Stimulated activated memory B cell treated with anti-CD40 and anti-IgM and Interleukin-4, amounts not matched to agents 10 μg/mL and 1 μg/mL and 100 μg/mL, for 72 hours (primary cell): ENCODE results near the gene NUDT5.
"Not testable (repeated sequence)": the region's sequence is repeated elsewhere in the genome, so short reads cannot be mapped to it uniquely, and the experiment has no call there.

Source experiments
- ATAC-seq: fragments of 150-1000 bp; cut with Tn5 transposase; 2 replicates; pipeline ENCODE4 v1.10.0; 2021
- H3K27ac Mint-ChIP-seq: one replicate; pipeline ENCODE4 v1.8.0; 2022; ENCODE audit warnings: mild to moderate bottlenecking, mixed read lengths
- H3K27me3 Mint-ChIP-seq: one replicate; pipeline ENCODE4 v1.8.0; 2022; ENCODE audit warnings: mixed read lengths
- H3K36me3 Mint-ChIP-seq: one replicate; pipeline ENCODE4 v1.8.0; 2022; ENCODE audit warnings: mixed read lengths
- H3K4me1 Mint-ChIP-seq: one replicate; pipeline ENCODE4 v1.8.0; 2022; ENCODE audit warnings: mixed read lengths
- H3K4me3 Mint-ChIP-seq: one replicate; pipeline ENCODE4 v1.8.0; 2022; ENCODE audit warnings: mild to moderate bottlenecking, moderate library complexity, mixed read lengths
- H3K9me3 Mint-ChIP-seq: one replicate; pipeline ENCODE4 v1.8.0; 2022; ENCODE audit warnings: mixed read lengths

The NUDT5 gene

GRCh38 chr10:12195603-12196506 is at the start of gene NUDT5, which contains the start of gene CDC123:
Gene NUDT5 (minus strand): TSS chr10:12195891. CDS start chr10:12186291, 9,600 bp downstream.
Gene CDC123 (plus strand): TSS chr10:12196188. CDS start chr10:12196246, 58 bp downstream.
- Mint-ChIP-seq H3K36me3 (peaks cover 29% of the 10 kb centered on the region), H3K4me3 (peak within 1 kb of the TSS; percentile 94), H3K4me1 (peaks cover 51% of the 10 kb centered on the region), H3K9me3 (no peaks in the 10 kb centered on the region), H3K27me3 (no peaks in the 10 kb centered on the region), H3K27ac (peak within 1 kb of the TSS; percentile 95)
- ATAC-seq, result peak; percentile 97

GRCh38 chr10:12243864-12244620 is 48.4 kb upstream of the NUDT5 start:
- Mint-ChIP-seq H3K27me3 (no peaks in the 10 kb centered on the region), H3K4me1 (peaks cover 64% of the 10 kb centered on the region), H3K36me3 (peaks cover 72% of the 10 kb centered on the region), H3K27ac (peak overlapping the region; percentile 98), H3K9me3 (no peaks in the 10 kb centered on the region), H3K4me3 (peak overlapping the region; percentile 51)
- ATAC-seq, result peak; percentile 96

GRCh38 chr10:12241810-12242529 is 46.3 kb upstream of the NUDT5 start:
- peak; percentile 38 for ATAC-seq
- peak overlapping the region; percentile 98 for H3K27ac Mint-ChIP-seq
- peaks cover 56% of the 10 kb centered on the region for H3K4me1 Mint-ChIP-seq
- H3K36me3 Mint-ChIP-seq, result peaks cover 70% of the 10 kb centered on the region
- no peaks in the 10 kb centered on the region for H3K9me3 Mint-ChIP-seq
- no peaks in the 10 kb centered on the region for H3K27me3 Mint-ChIP-seq
- peak overlapping the region; percentile 72 for H3K4me3 Mint-ChIP-seq

GRCh38 chr10:12238821-12239220 is 43.1 kb upstream of the NUDT5 start:
- H3K27ac Mint-ChIP-seq, result no peak overlapping the region
- peaks cover 59% of the 10 kb centered on the region for H3K36me3 Mint-ChIP-seq
- H3K9me3 Mint-ChIP-seq, result no peaks in the 10 kb centered on the region
- ATAC-seq, result no peak
- no peak overlapping the region for H3K4me3 Mint-ChIP-seq
- no peaks in the 10 kb centered on the region for H3K27me3 Mint-ChIP-seq
- peaks cover 37% of the 10 kb centered on the region for H3K4me1 Mint-ChIP-seq

- Mint-ChIP-seq H3K27me3 (no peaks in the 10 kb centered on the region), H3K27ac (peak overlapping the region; percentile 42), H3K4me1 (peaks cover 24% of the 10 kb centered on the region), H3K36me3 (peaks cover 59% of the 10 kb centered on the region), H3K4me3 (no peak overlapping the region), H3K9me3 (no peaks in the 10 kb centered on the region)
- ATAC-seq, result no peak
These were observed 41.9 kb upstream of the NUDT5 start for GRCh38 chr10:12237265-12238220.

- no peak overlapping the region for H3K27ac Mint-ChIP-seq
- ATAC-seq, result no peak
These were observed 40.1 kb upstream of the NUDT5 start for GRCh38 chr10:12235796-12236195.

GRCh38 chr10:12235116-12235694 is 39.5 kb upstream of the NUDT5 start:
- H3K27ac Mint-ChIP-seq, result no peak overlapping the region
- no peaks in the 10 kb centered on the region for H3K9me3 Mint-ChIP-seq
- no peak for ATAC-seq
- no peak overlapping the region for H3K4me3 Mint-ChIP-seq
- peaks cover 47% of the 10 kb centered on the region for H3K36me3 Mint-ChIP-seq
- H3K4me1 Mint-ChIP-seq, result peaks cover 1% of the 10 kb centered on the region
- H3K27me3 Mint-ChIP-seq, result no peaks in the 10 kb centered on the region

More at GRCh38 chr10:12235796-12236195, 40.1 kb upstream of the NUDT5 start:
- H3K36me3 Mint-ChIP-seq, result peaks cover 52% of the 10 kb centered on the region
- no peak overlapping the region for H3K4me3 Mint-ChIP-seq
- peaks cover 7% of the 10 kb centered on the region for H3K4me1 Mint-ChIP-seq
- H3K27me3 Mint-ChIP-seq, result no peaks in the 10 kb centered on the region
- no peaks in the 10 kb centered on the region for H3K9me3 Mint-ChIP-seq

GRCh38 chr10:12234687-12235086 is 39.0 kb upstream of the NUDT5 start:
- ATAC-seq, H3K27me3 Mint-ChIP-seq, H3K4me3 Mint-ChIP-seq, H3K9me3 Mint-ChIP-seq, H3K4me1 Mint-ChIP-seq, H3K27ac Mint-ChIP-seq: not testable (repeated sequence)
- peaks cover 49% of the 10 kb centered on the region for H3K36me3 Mint-ChIP-seq

- Mint-ChIP-seq H3K36me3 (peaks cover 55% of the 10 kb centered on the region), H3K9me3 (no peaks in the 10 kb centered on the region), H3K4me1 (no peaks in the 10 kb centered on the region), H3K27ac (no peak overlapping the region), H3K4me3 (no peak overlapping the region), H3K27me3 (no peaks in the 10 kb centered on the region)
- no peak for ATAC-seq
These were observed 33.2 kb upstream of the NUDT5 start for GRCh38 chr10:12228851-12229250.

- H3K4me3 Mint-ChIP-seq, H3K27ac Mint-ChIP-seq, ATAC-seq, H3K9me3 Mint-ChIP-seq, H3K27me3 Mint-ChIP-seq, H3K4me1 Mint-ChIP-seq: not testable (repeated sequence)
- peaks cover 48% of the 10 kb centered on the region for H3K36me3 Mint-ChIP-seq
These were observed 30.7 kb upstream of the NUDT5 start for GRCh38 chr10:12226438-12226837.

GRCh38 chr10:12225444-12225843 is 29.8 kb upstream of the NUDT5 start:
- Mint-ChIP-seq H3K9me3 (no peaks in the 10 kb centered on the region), H3K4me3 (no peak overlapping the region), H3K27ac (no peak overlapping the region), H3K27me3 (no peaks in the 10 kb centered on the region), H3K36me3 (peaks cover 49% of the 10 kb centered on the region), H3K4me1 (no peaks in the 10 kb centered on the region)
- ATAC-seq, result no peak

GRCh38 chr10:12221323-12222298 is 25.9 kb upstream of the NUDT5 start:
- Mint-ChIP-seq H3K36me3 (peaks cover 57% of the 10 kb centered on the region), H3K27ac (no peak overlapping the region)

GRCh38 chr10:12218991-12219390 is 23.3 kb upstream of the NUDT5 start:
- Mint-ChIP-seq H3K4me1 (peaks cover 16% of the 10 kb centered on the region), H3K27me3 (no peaks in the 10 kb centered on the region), H3K9me3 (no peaks in the 10 kb centered on the region), H3K4me3 (no peak overlapping the region), H3K27ac (peak overlapping the region; percentile 65), H3K36me3 (peaks cover 47% of the 10 kb centered on the region)
- no peak for ATAC-seq

More at GRCh38 chr10:12221323-12222298, 25.9 kb upstream of the NUDT5 start:
- H3K4me1 Mint-ChIP-seq, result no peaks in the 10 kb centered on the region
- H3K27me3 Mint-ChIP-seq, result no peaks in the 10 kb centered on the region
- ATAC-seq, result no peak
- no peak overlapping the region for H3K4me3 Mint-ChIP-seq
- H3K9me3 Mint-ChIP-seq, result no peaks in the 10 kb centered on the region
